ENCODE data around the gene SYT8.

DNA sequence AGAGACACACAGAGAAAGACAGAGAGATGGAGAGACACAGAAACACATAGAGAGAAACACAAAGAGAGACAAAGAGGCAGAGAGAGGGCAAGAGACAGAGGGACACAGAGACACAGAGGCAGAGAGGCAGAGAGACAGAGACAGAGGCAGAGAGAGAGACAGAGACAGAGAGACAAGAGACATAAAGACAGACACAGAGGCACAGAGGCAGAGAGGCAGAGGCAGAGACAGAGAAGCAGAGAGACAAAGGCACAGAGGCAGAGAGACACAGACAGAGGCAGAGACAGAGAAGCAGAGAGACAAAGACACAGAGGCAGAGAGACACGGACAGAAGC lies 10.3 kb downstream of the SYT8 start:
- TF ChIP-seq, protein P1, sequence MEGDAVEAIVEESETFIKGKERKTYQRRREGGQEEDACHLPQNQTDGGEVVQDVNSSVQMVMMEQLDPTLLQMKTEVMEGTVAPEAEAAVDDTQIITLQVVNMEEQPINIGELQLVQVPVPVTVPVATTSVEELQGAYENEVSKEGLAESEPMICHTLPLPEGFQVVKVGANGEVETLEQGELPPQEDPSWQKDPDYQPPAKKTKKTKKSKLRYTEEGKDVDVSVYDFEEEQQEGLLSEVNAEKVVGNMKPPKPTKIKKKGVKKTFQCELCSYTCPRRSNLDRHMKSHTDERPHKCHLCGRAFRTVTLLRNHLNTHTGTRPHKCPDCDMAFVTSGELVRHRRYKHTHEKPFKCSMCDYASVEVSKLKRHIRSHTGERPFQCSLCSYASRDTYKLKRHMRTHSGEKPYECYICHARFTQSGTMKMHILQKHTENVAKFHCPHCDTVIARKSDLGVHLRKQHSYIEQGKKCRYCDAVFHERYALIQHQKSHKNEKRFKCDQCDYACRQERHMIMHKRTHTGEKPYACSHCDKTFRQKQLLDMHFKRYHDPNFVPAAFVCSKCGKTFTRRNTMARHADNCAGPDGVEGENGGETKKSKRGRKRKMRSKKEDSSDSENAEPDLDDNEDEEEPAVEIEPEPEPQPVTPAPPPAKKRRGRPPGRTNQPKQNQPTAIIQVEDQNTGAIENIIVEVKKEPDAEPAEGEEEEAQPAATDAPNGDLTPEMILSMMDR (IDR thresholded peaks at IDR 0.05; ENCODE audit: control extremely low read depth in 1 of 3, insufficient read depth in 1 of 3, low read depth in 1 of 3, low read length in 3 of 3) = no peak
- TF ChIP-seq POLR2AphosphoS5 (IDR thresholded peaks at IDR 0.05; ENCODE audit: low read depth, low read length) (no peak), YY1 (IDR thresholded peaks at IDR 0.05; ENCODE audit: low read depth, low read length) (no peak), POLR2A (IDR thresholded peaks at IDR 0.05; ENCODE audit: control extremely low read depth in 1 of 2, low read depth in 2 of 2, low read length in 2 of 2) (no peak), EP300 (IDR thresholded peaks at IDR 0.05; ENCODE audit: borderline replicate concordance in 1 of 2, low read depth in 2 of 2, low read length in 2 of 2) (no peak), CEBPB (IDR thresholded peaks at IDR 0.05; ENCODE audit: low read depth, low read length) (no peak), SP2 (IDR thresholded peaks at IDR 0.05; ENCODE audit: low read length) (no peak)
- TF ChIP-seq, protein P2, sequence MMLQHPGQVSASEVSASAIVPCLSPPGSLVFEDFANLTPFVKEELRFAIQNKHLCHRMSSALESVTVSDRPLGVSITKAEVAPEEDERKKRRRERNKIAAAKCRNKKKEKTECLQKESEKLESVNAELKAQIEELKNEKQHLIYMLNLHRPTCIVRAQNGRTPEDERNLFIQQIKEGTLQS (IDR thresholded peaks at IDR 0.05; ENCODE audit: insufficient read depth, low read depth, low read length) = no peak
